Measurements from ENCODE around the gene TFDP1. TPM values are rescaled to one million over a fixed set of nuclear protein-coding genes. Genes with fewer than 3 reads are reported as not detected.

TFDP1 gene
- total RNA-seq, 4 donors from 2014 or later, result 30.7 to 42.2 (median 32.1) TPM

- intact Hi-C loops (cut with DNase I), result no loop called here
These were observed 32.5 kb upstream of the TFDP1 start for GRCh38 chr13:113552079-113552478.

GRCh38 chr13:113552786-113553434 is 31.6 kb upstream of the TFDP1 start:
- intact Hi-C loops (cut with DNase I), result no loop called here
- H3K4me1 ChIP-seq, result peaks cover 12 to 16% (median 14%) of the 10 kb centered on the region in 4 donors
- TF ChIP-seq POLR2AphosphoS5 (IDR thresholded peaks at IDR 0.05), result peak in 1 of 2 donors; percentile 5
- TF ChIP-seq CTCF (IDR thresholded peaks at IDR 0.05), result no peak
- no peak for TF ChIP-seq EP300 (IDR thresholded peaks at IDR 0.05)
- no peak for TF ChIP-seq POLR2A (IDR thresholded peaks at IDR 0.05; ENCODE audit: low read depth)
- 77% methylated on average over 16 of the region's 16 CpGs for WGBS
- DNase-seq (ENCODE audit: extremely low spot score), result peak; percentile 72
- no peak overlapping the region for H3K4me3 ChIP-seq
- H3K36me3 ChIP-seq, result peaks cover 10 to 55% (median 42%) of the 10 kb centered on the region in 4 donors
- H3K27ac ChIP-seq (replicated peaks in 1 of 4), result no peak overlapping the region
- H3K9me3 ChIP-seq, result no peaks in the 10 kb centered on the region
- H3K27me3 ChIP-seq, result no peaks in the 10 kb centered on the region

More at GRCh38 chr13:113552079-113552478, 32.5 kb upstream of the TFDP1 start:
- no peaks in the 10 kb centered on the region for H3K9me3 ChIP-seq
- peaks cover 10 to 55% (median 42%) of the 10 kb centered on the region in 4 donors for H3K36me3 ChIP-seq
- no peak overlapping the region for H3K27ac ChIP-seq (replicated peaks in 1 of 4)
- no peaks in the 10 kb centered on the region for H3K27me3 ChIP-seq
- peak; percentile 42 for DNase-seq (ENCODE audit: extremely low spot score)
- 94% methylated on average over 11 of the region's 11 CpGs for WGBS
- H3K4me1 ChIP-seq, result peaks cover 20 to 24% (median 23%) of the 10 kb centered on the region in 4 donors
- TF ChIP-seq POLR2A (IDR thresholded peaks at IDR 0.05; ENCODE audit: low read depth), result no peak
- TF ChIP-seq POLR2AphosphoS5 (IDR thresholded peaks at IDR 0.05), result no peak
- no peak for TF ChIP-seq CTCF (IDR thresholded peaks at IDR 0.05)
- TF ChIP-seq EP300 (IDR thresholded peaks at IDR 0.05), result no peak
- H3K4me3 ChIP-seq, result no peak overlapping the region

GRCh38 chr13:113553511-113554332 is 30.8 kb upstream of the TFDP1 start:
- Histone ChIP-seq H3K9me3 (no peaks in the 10 kb centered on the region), H3K27me3 (no peaks in the 10 kb centered on the region), H3K4me3 (no peak overlapping the region), H3K4me1 (peaks cover 5 to 7% (median 7%) of the 10 kb centered on the region in 4 donors), H3K36me3 (peaks cover 10 to 50% (median 37%) of the 10 kb centered on the region in 4 donors), H3K27ac (replicated peaks in 1 of 4) (no peak overlapping the region)
- 85% methylated on average over 16 of the region's 16 CpGs for WGBS
- peak; percentile 75 for DNase-seq (ENCODE audit: extremely low spot score)
- intact Hi-C loops (cut with DNase I), result no loop called here
- TF ChIP-seq POLR2AphosphoS5 (IDR thresholded peaks at IDR 0.05) (no peak), POLR2A (IDR thresholded peaks at IDR 0.05; ENCODE audit: low read depth) (no peak), EP300 (IDR thresholded peaks at IDR 0.05) (no peak), CTCF (IDR thresholded peaks at IDR 0.05) (no peak)

- Histone ChIP-seq H3K36me3 (peaks cover 10 to 44% (median 31%) of the 10 kb centered on the region in 4 donors), H3K27me3 (no peaks in the 10 kb centered on the region), H3K4me3 (no peak overlapping the region), H3K9me3 (no peaks in the 10 kb centered on the region), H3K27ac (replicated peaks in 1 of 4) (no peak overlapping the region), H3K4me1 (peaks cover 1 to 6% (median 3%) of the 10 kb centered on the region in 4 donors)
- 89% methylated on average over 9 of the region's 9 CpGs for WGBS
- TF ChIP-seq POLR2AphosphoS5 (IDR thresholded peaks at IDR 0.05) (no peak), EP300 (IDR thresholded peaks at IDR 0.05) (no peak), CTCF (IDR thresholded peaks at IDR 0.05) (no peak), POLR2A (IDR thresholded peaks at IDR 0.05; ENCODE audit: low read depth) (no peak)
- DNase-seq (ENCODE audit: extremely low spot score), result peak; percentile 62
- intact Hi-C loops (cut with DNase I), result no loop called here
These were observed 30.2 kb upstream of the TFDP1 start for GRCh38 chr13:113554333-113554700.
